Stimulated activated naive CD8-positive, alpha-beta T cell treated with anti-CD3 and anti-CD28 coated beads, Interleukin-15, Interleukin-2, amounts not matched to agents 100 ng/mL and 50 ng/mL, for 24 hours (primary cell): Measurements from ENCODE around the gene IQSEC3.

Experiments
- H3K27ac Mint-ChIP-seq: one replicate; pipeline ENCODE4 v1.8.0; 2021; ENCODE audit warnings: mild to moderate bottlenecking, mixed read lengths
- H3K27me3 Mint-ChIP-seq: one replicate; pipeline ENCODE4 v1.8.0; 2021; ENCODE audit warnings: mixed read lengths
- H3K36me3 Mint-ChIP-seq: one replicate; pipeline ENCODE4 v1.8.0; 2021; ENCODE audit warnings: low read depth, mixed read lengths
- H3K4me1 Mint-ChIP-seq: one replicate; pipeline ENCODE4 v1.8.0; 2021; ENCODE audit warnings: low read depth, mixed read lengths
- H3K4me3 Mint-ChIP-seq: one replicate; pipeline ENCODE4 v1.8.0; 2021; ENCODE audit warnings: mild to moderate bottlenecking, mixed read lengths
- H3K9me3 Mint-ChIP-seq: one replicate; pipeline ENCODE4 v1.8.0; 2021; ENCODE audit warnings: mixed read lengths

Gene IQSEC3

GRCh38 chr12:109446-109845 is 42.9 kb downstream of the IQSEC3 start:
- no peak overlapping the region for H3K4me3 Mint-ChIP-seq
- H3K27ac Mint-ChIP-seq: no peak overlapping the region
- peaks cover 9% of the 10 kb centered on the region for H3K4me1 Mint-ChIP-seq
- H3K36me3 Mint-ChIP-seq: no peaks in the 10 kb centered on the region
- H3K9me3 Mint-ChIP-seq: no peaks in the 10 kb centered on the region
- H3K27me3 Mint-ChIP-seq: no peaks in the 10 kb centered on the region

- no peaks in the 10 kb centered on the region for H3K9me3 Mint-ChIP-seq
- H3K36me3 Mint-ChIP-seq: no peaks in the 10 kb centered on the region
- no peak overlapping the region for H3K4me3 Mint-ChIP-seq
- H3K4me1 Mint-ChIP-seq: peaks cover 9% of the 10 kb centered on the region
- no peak overlapping the region for H3K27ac Mint-ChIP-seq
- no peaks in the 10 kb centered on the region for H3K27me3 Mint-ChIP-seq
Observed at GRCh38 chr12:109872-110271, 43.3 kb downstream of the IQSEC3 start.

GRCh38 chr12:111699-112493 is 45.3 kb downstream of the IQSEC3 start:
- Mint-ChIP-seq H3K4me1 (peaks cover 9% of the 10 kb centered on the region), H3K36me3 (no peaks in the 10 kb centered on the region), H3K4me3 (no peak overlapping the region), H3K9me3 (no peaks in the 10 kb centered on the region), H3K27me3 (peaks cover under 1% of the 10 kb centered on the region), H3K27ac (no peak overlapping the region)

- Mint-ChIP-seq H3K9me3 (no peaks in the 10 kb centered on the region), H3K4me1 (peaks cover 9% of the 10 kb centered on the region), H3K4me3 (no peak overlapping the region)
Observed at GRCh38 chr12:113347-113746, 46.8 kb downstream of the IQSEC3 start.

GRCh38 chr12:114626-115211 is 48.2 kb downstream of the IQSEC3 start:
- H3K4me1 Mint-ChIP-seq: peaks cover 5% of the 10 kb centered on the region
- no peak overlapping the region for H3K4me3 Mint-ChIP-seq
- peaks cover 7% of the 10 kb centered on the region for H3K27me3 Mint-ChIP-seq
- no peaks in the 10 kb centered on the region for H3K9me3 Mint-ChIP-seq
- H3K36me3 Mint-ChIP-seq: no peaks in the 10 kb centered on the region
- no peak overlapping the region for H3K27ac Mint-ChIP-seq

More at GRCh38 chr12:113347-113746, 46.8 kb downstream of the IQSEC3 start:
- H3K36me3 Mint-ChIP-seq: no peaks in the 10 kb centered on the region
- H3K27ac Mint-ChIP-seq: no peak overlapping the region
- H3K27me3 Mint-ChIP-seq: peaks cover 7% of the 10 kb centered on the region

- H3K4me1 Mint-ChIP-seq: no peaks in the 10 kb centered on the region
- H3K4me3 Mint-ChIP-seq: no peak overlapping the region
- H3K36me3 Mint-ChIP-seq: no peaks in the 10 kb centered on the region
- H3K27me3 Mint-ChIP-seq: peaks cover 7% of the 10 kb centered on the region
- H3K27ac Mint-ChIP-seq: no peak overlapping the region
- no peaks in the 10 kb centered on the region for H3K9me3 Mint-ChIP-seq
Observed at GRCh38 chr12:115518-115917, 49.0 kb downstream of the IQSEC3 start.

- Mint-ChIP-seq H3K9me3 (no peaks in the 10 kb centered on the region), H3K4me1 (no peaks in the 10 kb centered on the region), H3K27me3 (peaks cover 7% of the 10 kb centered on the region), H3K36me3 (no peaks in the 10 kb centered on the region), H3K27ac (no peak overlapping the region), H3K4me3 (no peak overlapping the region)
Observed at GRCh38 chr12:115960-116915, 49.7 kb downstream of the IQSEC3 start.

GRCh38 chr12:117311-117710 is 50.7 kb downstream of the IQSEC3 start:
- Mint-ChIP-seq H3K9me3 (no peaks in the 10 kb centered on the region), H3K4me3 (no peak overlapping the region), H3K4me1 (no peaks in the 10 kb centered on the region), H3K36me3 (no peaks in the 10 kb centered on the region), H3K27me3 (peaks cover 11% of the 10 kb centered on the region), H3K27ac (no peak overlapping the region)

- Mint-ChIP-seq H3K4me1 (no peaks in the 10 kb centered on the region), H3K27me3 (peaks cover 11% of the 10 kb centered on the region), H3K9me3 (no peaks in the 10 kb centered on the region), H3K4me3 (no peak overlapping the region), H3K27ac (no peak overlapping the region), H3K36me3 (no peaks in the 10 kb centered on the region)
Observed at GRCh38 chr12:117816-118345, 51.3 kb downstream of the IQSEC3 start.

GRCh38 chr12:118591-118990 is 52.0 kb downstream of the IQSEC3 start:
- no peaks in the 10 kb centered on the region for H3K9me3 Mint-ChIP-seq
- H3K36me3 Mint-ChIP-seq: no peaks in the 10 kb centered on the region
- H3K27ac Mint-ChIP-seq: no peak overlapping the region
- no peaks in the 10 kb centered on the region for H3K4me1 Mint-ChIP-seq
- no peak overlapping the region for H3K4me3 Mint-ChIP-seq
- peaks cover 11% of the 10 kb centered on the region for H3K27me3 Mint-ChIP-seq

- peaks cover 11% of the 10 kb centered on the region for H3K27me3 Mint-ChIP-seq
- H3K36me3 Mint-ChIP-seq: no peaks in the 10 kb centered on the region
- H3K4me1 Mint-ChIP-seq: no peaks in the 10 kb centered on the region
- no peak overlapping the region for H3K27ac Mint-ChIP-seq
- H3K4me3 Mint-ChIP-seq: no peak overlapping the region
- H3K9me3 Mint-ChIP-seq: no peaks in the 10 kb centered on the region
Observed at GRCh38 chr12:120951-121350, 54.4 kb downstream of the IQSEC3 start.

GRCh38 chr12:121647-122046 is 55.1 kb downstream of the IQSEC3 start:
- Mint-ChIP-seq H3K9me3 (no peaks in the 10 kb centered on the region), H3K4me3 (no peak overlapping the region), H3K4me1 (no peaks in the 10 kb centered on the region), H3K27ac (no peak overlapping the region), H3K36me3 (no peaks in the 10 kb centered on the region), H3K27me3 (peaks cover 11% of the 10 kb centered on the region)

- Mint-ChIP-seq H3K27ac (no peak overlapping the region), H3K9me3 (no peaks in the 10 kb centered on the region), H3K27me3 (peaks cover 4% of the 10 kb centered on the region), H3K4me1 (no peaks in the 10 kb centered on the region), H3K4me3 (no peak overlapping the region), H3K36me3 (no peaks in the 10 kb centered on the region)
Observed at GRCh38 chr12:125075-125474, 58.5 kb downstream of the IQSEC3 start.

GRCh38 chr12:125566-125965 is 59.0 kb downstream of the IQSEC3 start:
- Mint-ChIP-seq H3K27ac (no peak overlapping the region), H3K4me1 (no peaks in the 10 kb centered on the region), H3K4me3 (no peak overlapping the region)

GRCh38 chr12:128079-128478 is 61.5 kb downstream of the IQSEC3 start:
- Mint-ChIP-seq H3K36me3 (no peaks in the 10 kb centered on the region), H3K27me3 (no peaks in the 10 kb centered on the region), H3K4me3 (no peak overlapping the region), H3K9me3 (no peaks in the 10 kb centered on the region), H3K27ac (no peak overlapping the region), H3K4me1 (no peaks in the 10 kb centered on the region)

More at GRCh38 chr12:125566-125965, 59.0 kb downstream of the IQSEC3 start:
- Mint-ChIP-seq H3K9me3 (no peaks in the 10 kb centered on the region), H3K36me3 (no peaks in the 10 kb centered on the region), H3K27me3 (peaks cover 4% of the 10 kb centered on the region)
